Measurements from ENCODE around the gene OR6N2. TPM values are rescaled to one million over a fixed set of nuclear protein-coding genes. Genes with fewer than 3 reads are reported as not detected.

Gene OR6N2
- total and polyA plus RNA-seq, 12 donors: not detected

DNA sequence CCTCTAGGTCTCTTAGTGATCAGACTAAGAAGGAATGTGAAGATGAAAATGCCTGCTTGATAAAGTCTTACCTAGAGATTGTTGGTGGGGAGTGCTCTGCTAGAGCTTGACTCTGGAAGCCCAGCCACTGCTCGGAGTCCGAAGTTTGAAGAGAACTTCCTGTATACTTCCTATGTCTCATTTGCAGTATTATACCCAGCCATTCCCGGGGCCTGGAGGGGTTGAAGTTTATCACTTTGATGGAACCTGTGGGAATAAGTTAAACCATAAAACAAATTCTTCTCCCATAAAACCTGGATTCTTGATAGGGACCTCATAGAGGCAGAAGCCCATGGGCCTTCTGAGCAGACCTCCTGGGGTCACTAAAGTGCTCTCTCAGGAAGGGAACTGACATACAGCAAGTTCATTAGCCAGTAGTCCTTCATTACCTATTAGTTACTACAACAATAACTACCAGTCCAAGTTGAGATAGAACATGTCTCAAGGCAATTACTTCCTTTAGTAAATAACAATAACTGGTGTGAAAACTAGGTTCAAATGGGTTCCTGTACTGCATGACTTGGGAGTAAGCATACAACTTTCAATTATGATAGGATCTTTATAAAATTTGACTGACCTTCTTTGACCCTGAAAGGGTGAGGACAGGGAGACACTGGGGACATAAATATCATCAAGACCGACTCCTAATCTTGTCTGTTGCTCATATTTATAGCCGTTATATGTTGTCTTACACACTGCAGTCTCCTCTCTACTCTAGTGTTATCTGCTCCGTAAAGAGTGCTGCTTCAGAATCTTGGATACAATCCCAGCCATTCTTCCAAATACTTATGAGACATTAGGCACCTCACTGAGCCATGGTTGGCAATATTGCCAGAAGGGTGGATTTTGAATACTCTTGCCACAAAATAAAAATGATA, 8.8 kb downstream of the OR6N2 start, which contains the start of gene OR6N1:
OR6N1 (minus strand) TSS at position 246 of the 917 bp plus-strand sequence. CDS start 5,513 bp downstream, outside the sequence.
- WGBS, 2 donors: 30 to 35% methylated on average over 6 of the region's 6 CpGs
- DNase-seq (no peak), ATAC-seq (no peak)
- H3K36me3 ChIP-seq: no peaks in the 10 kb centered on the region
- H3K27ac ChIP-seq: no peak within 1 kb of the TSS
- TF ChIP-seq, protein P1, sequence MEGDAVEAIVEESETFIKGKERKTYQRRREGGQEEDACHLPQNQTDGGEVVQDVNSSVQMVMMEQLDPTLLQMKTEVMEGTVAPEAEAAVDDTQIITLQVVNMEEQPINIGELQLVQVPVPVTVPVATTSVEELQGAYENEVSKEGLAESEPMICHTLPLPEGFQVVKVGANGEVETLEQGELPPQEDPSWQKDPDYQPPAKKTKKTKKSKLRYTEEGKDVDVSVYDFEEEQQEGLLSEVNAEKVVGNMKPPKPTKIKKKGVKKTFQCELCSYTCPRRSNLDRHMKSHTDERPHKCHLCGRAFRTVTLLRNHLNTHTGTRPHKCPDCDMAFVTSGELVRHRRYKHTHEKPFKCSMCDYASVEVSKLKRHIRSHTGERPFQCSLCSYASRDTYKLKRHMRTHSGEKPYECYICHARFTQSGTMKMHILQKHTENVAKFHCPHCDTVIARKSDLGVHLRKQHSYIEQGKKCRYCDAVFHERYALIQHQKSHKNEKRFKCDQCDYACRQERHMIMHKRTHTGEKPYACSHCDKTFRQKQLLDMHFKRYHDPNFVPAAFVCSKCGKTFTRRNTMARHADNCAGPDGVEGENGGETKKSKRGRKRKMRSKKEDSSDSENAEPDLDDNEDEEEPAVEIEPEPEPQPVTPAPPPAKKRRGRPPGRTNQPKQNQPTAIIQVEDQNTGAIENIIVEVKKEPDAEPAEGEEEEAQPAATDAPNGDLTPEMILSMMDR (IDR thresholded peaks at IDR 0.05): no peak
- H3K9me3 ChIP-seq: no peaks in the 10 kb centered on the region
- no peak within 1 kb of the TSS for H3K4me3 ChIP-seq
- H3K27me3 ChIP-seq: no peaks in the 10 kb centered on the region
- no peaks in the 10 kb centered on the region for H3K4me1 ChIP-seq
- intact Hi-C loops (cut with DNase I): no loop called here

DNA sequence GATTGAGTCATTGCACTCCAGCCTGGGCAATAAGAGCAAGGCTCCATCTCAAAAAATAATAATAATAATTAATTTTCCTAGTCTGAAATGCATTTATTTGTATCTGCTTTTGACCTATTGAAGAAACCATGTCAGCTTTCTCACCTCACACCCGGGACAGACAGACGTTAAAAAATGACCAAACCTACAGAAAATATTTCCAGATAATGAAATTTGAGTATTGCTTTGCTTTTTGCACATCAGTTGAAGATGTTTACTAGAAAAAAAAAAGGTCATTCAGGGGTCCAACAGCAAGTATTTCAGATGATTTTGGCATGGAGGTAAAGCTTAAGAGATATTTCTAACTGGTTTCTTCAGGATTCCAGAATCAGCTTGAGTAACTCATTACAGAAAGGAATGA, 26.6 kb downstream of the OR6N2 start, which contains the start of gene OR6K6:
OR6K6 (plus strand) TSS at position 301 of the 400 bp plus-strand sequence. CDS start 168 bp downstream, outside the sequence.
- WGBS, 2 donors: 80 to 87% methylated on average over 2 of the region's 2 CpGs
- no peak for DNase-seq
- H3K27ac ChIP-seq: no peak within 1 kb of the TSS
- H3K36me3 ChIP-seq: no peaks in the 10 kb centered on the region
- H3K27me3 ChIP-seq: peaks cover 0 to 5% (median 0%) of the 10 kb centered on the region in 7 donors
- H3K9me3 ChIP-seq: no peaks in the 10 kb centered on the region
- TF ChIP-seq, protein P1 (IDR thresholded peaks at IDR 0.05): no peak
- no peak for ATAC-seq
- intact Hi-C loops (cut with DNase I): no loop called here
- no peak within 1 kb of the TSS for H3K4me3 ChIP-seq
- H3K4me1 ChIP-seq: no peaks in the 10 kb centered on the region

DNA sequence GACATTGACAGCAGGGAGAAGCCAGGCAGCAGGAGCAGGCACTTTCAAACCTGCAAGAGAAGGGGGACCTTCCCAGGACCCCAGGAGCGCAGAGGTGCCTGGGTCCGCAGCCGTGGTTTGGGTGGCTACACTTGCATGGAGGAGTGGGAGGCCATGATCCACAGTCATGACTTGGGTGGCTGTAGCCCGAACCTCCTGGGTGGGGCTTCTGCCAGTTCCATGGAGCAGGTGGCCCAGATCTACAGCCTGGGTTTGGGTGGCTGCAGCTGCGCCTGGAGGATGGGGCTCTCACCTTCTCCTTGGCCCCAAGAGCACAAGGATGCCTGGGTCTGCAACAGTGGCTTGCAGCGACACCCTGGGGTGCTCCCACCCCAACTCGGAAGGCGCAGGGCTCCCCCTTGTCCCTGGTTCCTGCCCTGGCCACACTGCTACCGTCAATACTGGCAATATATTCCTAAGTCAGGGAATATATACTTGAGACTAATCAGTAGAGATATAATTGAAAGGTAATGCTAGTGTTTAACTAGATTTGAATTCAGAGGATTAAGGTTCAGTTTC, 28.8 kb downstream of the OR6N2 start:
- Histone ChIP-seq H3K4me1 (no peaks in the 10 kb centered on the region), H3K4me3 (no peak overlapping the region), H3K27me3 (peaks cover 0 to 5% (median 0%) of the 10 kb centered on the region in 7 donors), H3K36me3 (no peaks in the 10 kb centered on the region), H3K9me3 (no peaks in the 10 kb centered on the region), H3K27ac (no peak overlapping the region)
- DNase-seq (no peak), ATAC-seq (no peak)
- TF ChIP-seq, protein P1 (IDR thresholded peaks at IDR 0.05): no peak
- WGBS, 2 donors: 90 to 92% methylated on average over 9 of the region's 9 CpGs
- intact Hi-C loops (cut with DNase I): no loop called here

DNA sequence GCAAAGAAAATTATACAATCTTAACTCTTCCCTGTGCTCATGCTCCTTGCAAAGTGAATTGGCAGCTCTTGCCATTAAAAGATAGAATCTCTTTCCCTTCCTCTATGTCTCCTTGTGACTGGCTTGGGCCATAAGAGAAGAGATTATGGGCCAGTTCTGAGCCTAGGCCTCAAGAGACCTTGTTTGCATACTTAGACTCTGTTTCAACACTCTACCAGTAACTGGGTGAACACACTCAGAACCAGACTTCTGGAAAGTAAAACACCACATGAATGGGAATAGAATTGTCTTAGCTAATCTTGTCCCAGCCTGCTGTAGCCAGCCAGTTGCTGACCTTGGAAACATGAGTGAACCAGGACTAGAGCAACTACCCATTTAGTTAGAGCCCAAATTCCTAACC, 45.2 kb downstream of the OR6N2 start:
- TF ChIP-seq, protein P1 (IDR thresholded peaks at IDR 0.05): no peak
- Histone ChIP-seq H3K36me3 (no peaks in the 10 kb centered on the region), H3K27me3 (peaks cover 0 to 4% (median 0%) of the 10 kb centered on the region in 7 donors), H3K27ac (no peak overlapping the region), H3K4me1 (no peaks in the 10 kb centered on the region), H3K4me3 (no peak overlapping the region), H3K9me3 (no peaks in the 10 kb centered on the region)
- ATAC-seq (no peak), DNase-seq (no peak)
- intact Hi-C loops (cut with DNase I): no loop called here
